Stimulated activated CD8-positive, alpha-beta memory T cell treated with anti-CD3 and anti-CD28 coated beads, Interleukin-15, amount 100 ng/mL, for 24 hours (primary cell): ENCODE measurements around the gene PCDHGA2.
"Not testable (repeated sequence)": the region's sequence is repeated elsewhere in the genome, so short reads cannot be mapped to it uniquely, and the experiment has no call there.

Experiments used
- DNase-seq: peaks from one replicate; pipeline ENCODE4 v3.0.0-alpha.2; 2020; ENCODE audit warnings: low read depth

PCDHGA2 gene

GRCh38 chr5:141338538-141339306 lies at the start of gene PCDHGA2:
TSS of gene PCDHGA2 (plus strand) at chr5:141338760.
- DNase-seq = no peak

GRCh38 chr5:141298376-141298775 lies 40.2 kb upstream of the PCDHGA2 start:
- no peak for DNase-seq

GRCh38 chr5:141303756-141304155 lies 34.8 kb upstream of the PCDHGA2 start, which contains the start of gene SLC25A2:
TSS of gene SLC25A2 (minus strand) at chr5:141304049. CDS start at chr5:141303865, 184 bp downstream.
- DNase-seq = no peak

GRCh38 chr5:141306630-141307029 lies 31.9 kb upstream of the PCDHGA2 start:
- no peak for DNase-seq

- DNase-seq = no peak
These were observed 24.8 kb upstream of the PCDHGA2 start for GRCh38 chr5:141313711-141314110.

- not testable (repeated sequence) for DNase-seq
These were observed 21.6 kb upstream of the PCDHGA2 start for GRCh38 chr5:141316963-141317362.

- DNase-seq = no peak
These were observed 19.4 kb upstream of the PCDHGA2 start for GRCh38 chr5:141319202-141319601.

- no peak for DNase-seq
These were observed 18.9 kb upstream of the PCDHGA2 start for GRCh38 chr5:141319699-141320098.

- DNase-seq = peak; percentile 81
These were observed 18.1 kb upstream of the PCDHGA2 start, which contains the start of gene TAF7 for GRCh38 chr5:141320225-141321169. TSS of gene TAF7 (minus strand) at chr5:141320784. CDS start at chr5:141320044, 740 bp downstream.

GRCh38 chr5:141322261-141322660 lies 16.3 kb upstream of the PCDHGA2 start:
- no peak for DNase-seq

- DNase-seq = peak; percentile 25
These were observed 12.3 kb upstream of the PCDHGA2 start for GRCh38 chr5:141326088-141326854.

- DNase-seq = no peak
These were observed 10.3 kb upstream of the PCDHGA2 start for GRCh38 chr5:141328231-141328630.

- no peak for DNase-seq
These were observed 8.1 kb upstream of the PCDHGA2 start, which contains the start of gene PCDHGA1 for GRCh38 chr5:141330299-141331080. TSS of gene PCDHGA1 (plus strand) at chr5:141330514.

GRCh38 chr5:141332571-141332970 lies 6.0 kb upstream of the PCDHGA2 start:
- not testable (repeated sequence) for DNase-seq

- not testable (repeated sequence) for DNase-seq
These were observed 2.3 kb downstream of the PCDHGA2 start for GRCh38 chr5:141340781-141341354.

- no peak for DNase-seq
These were observed 4.2 kb downstream of the PCDHGA2 start for GRCh38 chr5:141342773-141343172.

- DNase-seq = no peak
These were observed 4.8 kb downstream of the PCDHGA2 start, which contains the start of gene PCDHGA3 for GRCh38 chr5:141343242-141343952. TSS of gene PCDHGA3 (plus strand) at chr5:141343829. CDS start at chr5:141344034, 205 bp downstream.

- DNase-seq = no peak
These were observed 5.4 kb downstream of the PCDHGA2 start for GRCh38 chr5:141343953-141344463.

GRCh38 chr5:141345327-141345726 lies 6.8 kb downstream of the PCDHGA2 start:
- no peak for DNase-seq

GRCh38 chr5:141346017-141346416 lies 7.5 kb downstream of the PCDHGA2 start:
- not testable (repeated sequence) for DNase-seq
